Lung (tissue), 12 donors: Measurements from ENCODE around the gene MZT2B. TPM values are rescaled to one million over a fixed set of nuclear protein-coding genes. Genes with fewer than 3 reads are reported as not detected.
"Not testable (repeated sequence)": the region's sequence is repeated elsewhere in the genome, so short reads cannot be mapped to it uniquely, and the experiment has no call there.

Experiments
- ATAC-seq: fragments of 200-7000 bp; cut with Tn5 transposase; one replicate; pipeline ENCODE4 v1.9.1; 2020; ENCODE audit warnings: moderate number of reproducible peaks; ENCODE audit not compliant: insufficient read depth, low FRiP score
- DNase-seq, 3 donors: peaks; one replicate each; pipeline ENCODE4 v3.0.0-alpha.2; 2013 to 2017
- H3K27ac ChIP-seq, 2 donors: one replicate each; pipeline ENCODE4 v1.5.1; 2013; ENCODE audit warnings: mild to moderate bottlenecking in 2 of 2, moderate library complexity in 2 of 2, control low read depth in 1 of 2, inconsistent platforms in 1 of 2, low read depth in 1 of 2, low read length in 1 of 2
- H3K27me3 ChIP-seq, 3 donors: one replicate each; pipeline ENCODE4 v1.5.1; 2013; ENCODE audit warnings: low read length in 2 of 3; ENCODE audit not compliant: control insufficient read depth in 3 of 3, insufficient read depth in 3 of 3
- H3K36me3 ChIP-seq, 4 donors: one replicate each; pipeline ENCODE4 v1.5.1; 2013; ENCODE audit warnings: low read length in 4 of 4, mild to moderate bottlenecking in 1 of 4, moderate library complexity in 1 of 4; ENCODE audit not compliant: control insufficient read depth in 4 of 4, insufficient read depth in 4 of 4
- H3K4me1 ChIP-seq, 5 donors: one replicate each; pipeline ENCODE4 v1.5.1; 2013; ENCODE audit warnings: low read length in 5 of 5, mild to moderate bottlenecking in 2 of 5, moderate library complexity in 1 of 5; ENCODE audit not compliant: control insufficient read depth in 5 of 5, insufficient read depth in 5 of 5
- H3K4me3 ChIP-seq: one replicate; pipeline ENCODE4 v1.5.1; 2013; ENCODE audit warnings: mild to moderate bottlenecking, control low read depth, moderate library complexity
- H3K9ac ChIP-seq, 2 donors: one replicate each; pipeline ENCODE4 v1.5.1; 2013; ENCODE audit warnings: low read length in 2 of 2, control low read depth in 1 of 2; ENCODE audit not compliant: insufficient read depth in 1 of 2
- H3K9me3 ChIP-seq, 4 donors: one replicate each; pipeline ENCODE4 v1.5.1; 2013; ENCODE audit warnings: low read length in 3 of 4, mild to moderate bottlenecking in 1 of 4, moderate library complexity in 1 of 4; ENCODE audit not compliant: control insufficient read depth in 4 of 4, insufficient read depth in 3 of 4
- CTCF ChIP-seq: IDR thresholded peaks from 2 replicates; pipeline ENCODE4 v1.5.1; 2012; ENCODE audit warnings: mild to moderate bottlenecking; ENCODE audit errors: control extremely low read depth, extremely low read depth
- whole genome bisulfite sequencing, 2 donors: extraction: QIAGEN DNeasy Blood & Tissue Kit; methylation state at CpG; one replicate each; pipeline ENCODE4 v1.1.7; 2013; 5-methylcytosine and 5-hydroxymethylcytosine counted together
- polyA plus RNA-seq, 2 donors: library from polyadenylated mRNA; stranded (reverse); fragments of 200-250 nt; gene quantifications; one replicate each; pipeline ENCODE4 v1.2.1, GENCODE V29; 2013
- total RNA-seq, 2 donors: library from RNA; depleted of rRNA in 1 of 2; stranded (reverse); fragments of >200 nt in 1 of 2; gene quantifications; one replicate each; pipeline ENCODE4 v1.2.1, GENCODE V29; 2014 to 2021
- donor health status: control.
- donor health status: control.
- donor health status: Bipolar disorder and iron deficiency.
- donor health status: healthy.
- donor health status: DM: yes; HTN: yes; CAD: no.

MZT2B gene
- total and polyA plus RNA-seq, 4 donors, result 59.1 to 243 (median 189) TPM

GRCh38 chr2:130198343-130198742 is 16.3 kb downstream of the MZT2B start, which contains the start of gene TUBA3E:
Gene TUBA3E, minus strand, starts transcription at chr2:130198439. Its CDS starts 79 bp downstream, at chr2:130198360.
- Histone ChIP-seq H3K9me3 (no peaks in the 10 kb centered on the region), H3K27me3 (no peaks in the 10 kb centered on the region), H3K9ac (no peak within 1 kb of the TSS), H3K4me3 (no peak within 1 kb of the TSS), H3K36me3 (no peaks in the 10 kb centered on the region), H3K4me1 (peaks cover 0 to 2% (median 0%) of the 10 kb centered on the region in 5 donors), H3K27ac (no peak within 1 kb of the TSS)
- no peak for DNase-seq
- ATAC-seq, result no peak
- no peak for TF ChIP-seq CTCF
- WGBS, 2 donors, result 96% methylated on average over 26 of the region's 26 CpGs

- not testable (repeated sequence) for H3K9me3 ChIP-seq, H3K4me1 ChIP-seq, DNase-seq, H3K4me3 ChIP-seq, H3K9ac ChIP-seq, H3K36me3 ChIP-seq, H3K27me3 ChIP-seq, ATAC-seq
- 51 to 57% methylated on average over 4 to 5 of the region's 7 CpGs for WGBS, 2 donors
- H3K27ac ChIP-seq, result peak overlapping the region in 1 of 2 donors; percentile 53
Measured at GRCh38 chr2:130202518-130202917, 20.5 kb downstream of the MZT2B start.

DNA sequence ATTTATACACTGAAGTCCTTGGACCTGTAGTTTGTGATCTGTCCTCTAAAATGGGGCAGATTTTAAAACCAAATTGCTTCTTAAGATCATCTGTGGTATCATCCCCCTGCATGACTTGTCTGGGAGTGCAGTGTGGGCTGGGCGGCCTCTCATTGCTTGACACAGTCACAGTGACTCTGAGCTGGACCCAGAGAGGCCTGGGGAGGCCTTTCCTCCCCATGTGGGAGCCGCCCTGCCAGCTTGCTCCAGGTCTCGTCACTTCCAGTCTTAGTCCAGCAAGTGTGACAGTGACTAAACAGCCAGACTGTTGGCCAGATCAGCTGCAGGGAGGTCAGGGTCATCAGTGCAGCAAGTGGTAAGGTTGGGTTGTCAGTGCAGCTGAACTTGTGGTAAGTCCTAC is 21.1 kb downstream of the MZT2B start:
- WGBS, 2 donors, result 85 to 100% methylated on average over 2 to 3 of the region's 3 CpGs
- H3K4me1 ChIP-seq, H3K27ac ChIP-seq, H3K4me3 ChIP-seq, H3K36me3 ChIP-seq, ATAC-seq, H3K9ac ChIP-seq, DNase-seq, H3K27me3 ChIP-seq, H3K9me3 ChIP-seq: not testable (repeated sequence)

- DNase-seq, H3K9me3 ChIP-seq, H3K4me3 ChIP-seq, H3K4me1 ChIP-seq, H3K27ac ChIP-seq, H3K36me3 ChIP-seq, H3K9ac ChIP-seq, ATAC-seq: not testable (repeated sequence)
- WGBS, 2 donors, result 70 to 74% methylated on average over 10 to 13 of the region's 13 CpGs
- peaks cover 0 to 11% (median 2%) of the 10 kb centered on the region in 3 donors for H3K27me3 ChIP-seq
Measured at GRCh38 chr2:130207051-130207450, 25.0 kb downstream of the MZT2B start.

GRCh38 chr2:130219147-130219546 is 37.1 kb downstream of the MZT2B start:
- H3K36me3 ChIP-seq, H3K4me1 ChIP-seq, ATAC-seq, DNase-seq, H3K27me3 ChIP-seq, H3K9me3 ChIP-seq, H3K9ac ChIP-seq, H3K27ac ChIP-seq, H3K4me3 ChIP-seq: not testable (repeated sequence)
- 76 to 90% methylated on average over 2 of the region's 2 CpGs for WGBS, 2 donors

- not testable (repeated sequence) for DNase-seq, H3K36me3 ChIP-seq, H3K9ac ChIP-seq, ATAC-seq, H3K4me3 ChIP-seq, H3K4me1 ChIP-seq, H3K27me3 ChIP-seq, H3K27ac ChIP-seq, H3K9me3 ChIP-seq
- WGBS, 2 donors, result 88% methylated on average over 1 of the region's 1 CpG; no CpG with 5 or more reads in 1 of the 2 donors
Measured at GRCh38 chr2:130220505-130220904, 38.4 kb downstream of the MZT2B start.

GRCh38 chr2:130222523-130222922 is 40.5 kb downstream of the MZT2B start:
- not testable (repeated sequence) for ATAC-seq, H3K4me1 ChIP-seq, H3K9ac ChIP-seq, H3K36me3 ChIP-seq, H3K4me3 ChIP-seq, DNase-seq, H3K9me3 ChIP-seq, H3K27me3 ChIP-seq, H3K27ac ChIP-seq
- 37 to 43% methylated on average over 4 of the region's 4 CpGs for WGBS, 2 donors

DNA sequence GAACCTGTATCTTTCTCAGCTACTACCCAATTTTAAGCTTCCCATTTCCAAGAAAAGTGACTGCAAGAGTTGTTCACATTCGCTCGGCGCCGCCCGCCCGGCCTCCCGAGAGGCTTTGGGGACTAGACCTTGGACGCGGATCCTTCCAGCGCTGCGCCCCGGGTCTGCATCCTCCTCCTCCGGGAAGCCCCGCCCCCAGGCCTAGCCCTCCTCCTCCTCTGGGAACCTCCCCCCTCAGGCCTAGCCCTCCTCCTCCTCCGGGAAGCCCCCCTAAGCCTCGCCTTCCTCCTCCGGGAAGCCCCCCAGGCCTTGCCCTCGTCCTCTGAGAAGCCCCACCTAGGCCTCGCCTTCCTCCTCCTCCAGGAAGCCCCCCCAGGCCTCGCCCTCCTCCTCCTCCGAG is 45.9 kb downstream of the MZT2B start:
- not testable (repeated sequence) for DNase-seq, ATAC-seq, H3K4me3 ChIP-seq, H3K4me1 ChIP-seq, H3K27ac ChIP-seq, H3K36me3 ChIP-seq, H3K9ac ChIP-seq, H3K9me3 ChIP-seq, H3K27me3 ChIP-seq
- WGBS, 2 donors, result 93 to 94% methylated on average over 19 to 21 of the region's 21 CpGs
